K562 (cell line): ENCODE results near the gene SHISA7. TPM values are rescaled to one million over a fixed set of nuclear protein-coding genes. Genes with fewer than 3 reads are reported as not detected.

Experiments
- ATAC-seq: fragments of 200-7000 bp; cut with Tn5 transposase; 3 replicates; pipeline ENCODE4 v1.9.1; 2020; ENCODE audit warnings: moderate library complexity
- BruUV-seq: library from RNA; stranded (reverse); fragments of 400-500 nt; replicated peaks from 2 replicates; lab custom pipeline; 2021; lab: Mats Ljungman, UMichigan
- CTCF ChIA-PET: fragments of 300-600 bp; formaldehyde crosslinking; extraction: SDS; loops from one replicate; lab custom pipeline; 2021; ENCODE audit warnings: low intra/inter-chr PET ratio; lab: Yijun Ruan, JAX
- POLR2A ChIA-PET: fragments of 300-600, 350-650 bp; sonication (Branson Sonifier 250); formaldehyde crosslinking; extraction: SDS; loops from one replicate; lab custom pipeline; 2021; ENCODE audit warnings: antibody characterized with exemption, inconsistent platforms; lab: Yijun Ruan, JAX
- DNase-seq, 4 experiments: peaks; one replicate each; pipeline versions ENCODE4 v3.0.0 to v3.0.0-alpha.2; 2011 to 2018; ENCODE audit warnings: low spot score in 3 of 4, mixed read lengths in 3 of 4; ENCODE audit errors: extremely low read depth in 1 of 4
- FAIRE-seq: peaks from 2 replicates; lab custom pipeline; 2011; peaks lifted over from hg19 to GRCh38; lab: Jason Lieb, UNC
- H2AFZ ChIP-seq: 2 replicates; pipeline ENCODE4 v1.6.0; 2011; ENCODE audit warnings: low read depth, low read length, control low read depth, inconsistent platforms
- H3K27ac ChIP-seq: fragments of 200-600 bp; 3 replicates; pipeline ENCODE4 v1.8.0; 2011; ENCODE audit warnings: low read depth, mild to moderate bottlenecking, control low read depth, inconsistent platforms, low read length, moderate library complexity, mixed read lengths; ENCODE audit errors: extremely low read depth
- H3K27me3 ChIP-seq, 2 experiments: fragments of 300-600 bp in 1 of 2; 2 replicates in 1 of 2; 3 replicates in 1 of 2; pipeline versions ENCODE4 v1.6.0 to v1.8.0; 2011; ENCODE audit warnings: inconsistent platforms in 2 of 2, low read length in 2 of 2, mild to moderate bottlenecking in 1 of 2, mixed read lengths in 1 of 2, moderate library complexity in 1 of 2; ENCODE audit not compliant: control insufficient read depth in 2 of 2, insufficient read depth in 2 of 2
- H3K36me3 ChIP-seq: fragments of 300-600 bp; 3 replicates; pipeline ENCODE4 v1.8.0; 2011; ENCODE audit warnings: mild to moderate bottlenecking, low read length, inconsistent platforms; ENCODE audit not compliant: control insufficient read depth, insufficient read depth
- H3K4me1 ChIP-seq, 2 experiments: fragments of 200-600 bp in 1 of 2; replicated peaks in 1 of 2; 2 replicates in 1 of 2; 3 replicates in 1 of 2; pipeline versions ENCODE4 v1.5.1 to v1.8.0; 2011; ENCODE audit warnings: inconsistent platforms in 2 of 2, low read length in 2 of 2, mild to moderate bottlenecking in 1 of 2, mixed read lengths in 1 of 2, moderate library complexity in 1 of 2; ENCODE audit not compliant: control insufficient read depth in 2 of 2, insufficient read depth in 2 of 2
- H3K4me2 ChIP-seq: 2 replicates; pipeline ENCODE4 v1.6.1; 2011; ENCODE audit warnings: low read length, control low read depth, inconsistent platforms, mixed read lengths; ENCODE audit not compliant: insufficient read depth
- H3K4me3 ChIP-seq: fragments of 200-600 bp; sonication (generic), shearing (Covaris generic); 2 replicates; pipeline ENCODE4 v1.5.1; 2016; ENCODE audit warnings: control low read depth, inconsistent platforms
- H3K79me2 ChIP-seq: fragments of 200-600 bp; 3 replicates; pipeline ENCODE4 v1.8.0; 2011; ENCODE audit warnings: low read length, inconsistent platforms; ENCODE audit not compliant: control insufficient read depth, insufficient read depth
- H3K9ac ChIP-seq, 2 experiments: 2 replicates each; pipeline versions ENCODE4 v1.6.0 to v1.6.1; 2011; ENCODE audit warnings: low read depth in 2 of 2, low read length in 2 of 2, control low read depth in 1 of 2, inconsistent platforms in 1 of 2, mild to moderate bottlenecking in 1 of 2, mixed read lengths in 1 of 2; ENCODE audit not compliant: insufficient read depth in 1 of 2
- H3K9me1 ChIP-seq: one replicate; pipeline ENCODE4 v1.6.0; 2011; ENCODE audit warnings: inconsistent platforms, mild to moderate bottlenecking, low read length, moderate library complexity; ENCODE audit not compliant: control insufficient read depth, insufficient read depth
- H3K9me3 ChIP-seq: replicated peaks from 2 replicates; pipeline ENCODE4 v1.5.1; 2011; ENCODE audit warnings: low read depth, low read length, inconsistent platforms; ENCODE audit not compliant: control insufficient read depth, insufficient read depth
- H4K20me1 ChIP-seq: replicated peaks from 2 replicates; pipeline ENCODE4 v1.6.1; 2011; ENCODE audit warnings: low read length, inconsistent platforms, mixed read lengths; ENCODE audit not compliant: control insufficient read depth, insufficient read depth
- CBFA2T3 ChIP-seq: fragments of 450-650 bp; IDR thresholded peaks from 2 replicates; pipeline ENCODE4 v1.6.1; 2017
- DPF2 ChIP-seq: fragments of 450-650 bp; IDR thresholded peaks from 2 replicates; pipeline ENCODE4 v1.6.1; 2016
- GATA2 ChIP-seq: sonication (generic); formaldehyde crosslinking; IDR thresholded peaks from 2 replicates; pipeline ENCODE4 v1.4.0; 2020; ENCODE audit warnings: mild to moderate bottlenecking, missing genetic modification reagents
- KDM1A ChIP-seq, 2 experiments: fragments of 450-650 bp; IDR thresholded peaks; 2 replicates each; pipeline ENCODE4 v1.6.1; 2016; ENCODE audit warnings: mild to moderate bottlenecking in 2 of 2
- KDM2B ChIP-seq: fragments of 250-450 bp; sonication (Bioruptor Pico); IDR thresholded peaks from 2 replicates; pipeline ENCODE4 v1.8.0; 2021; ENCODE audit warnings: mild to moderate bottlenecking, moderate library complexity
- KLF10 ChIP-seq: fragments of 250-450 bp; sonication (Bioruptor Pico); IDR thresholded peaks from 2 replicates; pipeline ENCODE4 v1.6.1; 2021; ENCODE audit warnings: matching md5 sums
- KLF16 ChIP-seq: IDR thresholded peaks from 2 replicates; pipeline ENCODE4 v1.6.1; 2016; ENCODE audit warnings: antibody characterized with exemption
- MTA2 ChIP-seq: fragments of 450-650 bp; IDR thresholded peaks from 2 replicates; pipeline ENCODE4 v1.6.1; 2016; ENCODE audit warnings: low read depth
- MXI1 ChIP-seq: IDR thresholded peaks from 2 replicates; pipeline ENCODE4 v1.6.1; 2011; ENCODE audit warnings: low read depth, mild to moderate bottlenecking, improper control_type of control experiment, low read length
- PCBP2 ChIP-seq: fragments of 200-400 bp; formaldehyde crosslinking; IDR thresholded peaks from 2 replicates; pipeline ENCODE4 v1.6.1; 2018; ENCODE audit warnings: low read length, low read depth, mild to moderate bottlenecking, moderate library complexity; ENCODE audit not compliant: poor library complexity, severe bottlenecking
- RBM25 ChIP-seq: fragments of 200-400 bp; formaldehyde crosslinking; IDR thresholded peaks from 2 replicates; pipeline ENCODE4 v1.6.1; 2018; ENCODE audit warnings: low read length, low read depth, moderate library complexity; ENCODE audit not compliant: severe bottlenecking
- VEZF1 ChIP-seq: fragments of 200-800 bp; sonication (Bioruptor generic); IDR thresholded peaks from 2 replicates; pipeline ENCODE4 v1.6.1; 2017; ENCODE audit warnings: missing genetic modification characterization, missing compliant biosample characterization
- WGBS: fragments of 100-300 bp; shearing (Covaris generic); methylation state at CpG from one replicate; pipeline ENCODE4 v1.1.6; 2016; ENCODE audit warnings: low coverage, mixed read lengths; ENCODE audit not compliant: insufficient coverage; ENCODE audit errors: missing lambda C conversion rate; 5-methylcytosine and 5-hydroxymethylcytosine counted together
- in situ Hi-C: fragments of 300-500 bp; cut with MboI; formaldehyde crosslinking; loops from 4 replicates; pipeline ENCODE4 v1.15.0; 2018; ENCODE audit warnings: inconsistent platforms, mixed read lengths
- intact Hi-C: fragments of 100-400 bp; cut with micrococcal nuclease; formaldehyde crosslinking; loops from 2 replicates; pipeline ENCODE4 v1.14.2; 2022
- polyA plus RNA-seq, 8 experiments: library from polyadenylated mRNA; depleted of rRNA in 4 of 8; stranded (reverse) in 5 of 8; unstranded in 3 of 8; fragments of >200 nt; fragmentation: Nextera tagmentation in 2 of 8; fragmentation: Illumina TruSeq in 1 of 8; extraction: Ambion mirVana in 2 of 8; extraction: Trizol in 1 of 8; gene quantifications; 2 replicates each; pipeline versions ENCODE4 v1.2.1 to v1.2.3, GENCODE V29; 2011 to 2014; ENCODE audit warnings: inconsistent platforms in 1 of 8, missing spikeins in 1 of 8
- total RNA-seq, 7 experiments: library from RNA; depleted of rRNA in 6 of 7; stranded (reverse); fragments of >200 nt in 6 of 7; fragmentation: Illumina TruSeq in 2 of 7; extraction: Trizol in 2 of 7; gene quantifications; 2 replicates each; pipeline versions ENCODE4 v1.2.1 to v1.2.3, GENCODE V29; 2011 to 2021; ENCODE audit warnings: low replicate concordance in 1 of 7
- TF ChIP-seq, protein P1 (sequence below): sonication (generic); formaldehyde crosslinking; IDR thresholded peaks from 2 replicates; pipeline ENCODE4 v1.8.0; 2022; ENCODE audit warnings: missing genetic modification reagents, mild to moderate bottlenecking, moderate library complexity, borderline replicate concordance

The SHISA7 gene
- total and polyA plus RNA-seq, 9 of the 15 experiments (the other 6 are each of a cell fraction or from before 2014, with no cell fraction given) = 0.01 to 0.40 (median 0.07) TPM

DNA sequence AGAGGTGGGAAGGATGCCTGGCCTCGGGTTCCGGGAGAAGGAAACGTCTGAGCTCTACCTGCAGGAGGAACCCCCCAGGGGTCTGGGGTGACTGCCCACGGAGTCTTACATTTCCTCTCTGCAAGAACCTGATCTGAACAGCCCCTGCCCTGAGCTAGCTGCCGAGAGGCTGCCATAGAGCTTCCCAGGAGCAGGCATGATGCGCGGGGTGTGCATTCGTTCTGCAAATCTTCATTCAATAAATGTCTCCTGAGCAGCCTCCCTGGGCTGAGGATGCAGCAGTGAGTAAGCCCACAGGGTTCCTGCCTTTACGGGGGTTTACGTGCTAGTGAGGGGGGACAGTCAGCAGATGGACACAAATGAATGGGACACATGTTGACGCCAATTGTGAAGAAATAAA lies 1.5 kb upstream of the SHISA7 start:
- ChIA-PET CTCF (no interaction called here), POLR2A (interaction anchor here (0.9 to 1.3 kb wide), 3 partner anchors 8 to 105 kb away, joined by 3 to 5 read pairs (median 4); partner anchors contain the start of gene KMT5C)
- H2AFZ ChIP-seq = no peak overlapping the region
- WGBS = 20% methylated on average over 11 of the region's 11 CpGs
- no peaks in the 10 kb centered on the region for H4K20me1 ChIP-seq
- peaks cover 21 to 72% of the 10 kb centered on the region in 2 experiments for H3K4me1 ChIP-seq
- no peak overlapping the region for H3K9ac ChIP-seq
- H3K9me3 ChIP-seq = no peaks in the 10 kb centered on the region
- no peaks in the 10 kb centered on the region for H3K79me2 ChIP-seq
- no peak for ATAC-seq
- H3K36me3 ChIP-seq = no peaks in the 10 kb centered on the region
- in situ Hi-C loops = loop anchor here (25.0 kb wide), 1 partner anchor 782 kb away; the partner anchor contains the start of gene LILRB4
- DNase-seq = no peak
- intact Hi-C loops = no loop called here
- no peak for FAIRE-seq
- H3K27me3 ChIP-seq = peaks cover 6 to 32% of the 10 kb centered on the region in 2 experiments
- no peak overlapping the region for H3K4me3 ChIP-seq
- no peak overlapping the region for H3K4me2 ChIP-seq
- H3K9me1 ChIP-seq = no peaks in the 10 kb centered on the region
- TF ChIP-seq KLF10 = no peak
- TF ChIP-seq, protein P1, sequence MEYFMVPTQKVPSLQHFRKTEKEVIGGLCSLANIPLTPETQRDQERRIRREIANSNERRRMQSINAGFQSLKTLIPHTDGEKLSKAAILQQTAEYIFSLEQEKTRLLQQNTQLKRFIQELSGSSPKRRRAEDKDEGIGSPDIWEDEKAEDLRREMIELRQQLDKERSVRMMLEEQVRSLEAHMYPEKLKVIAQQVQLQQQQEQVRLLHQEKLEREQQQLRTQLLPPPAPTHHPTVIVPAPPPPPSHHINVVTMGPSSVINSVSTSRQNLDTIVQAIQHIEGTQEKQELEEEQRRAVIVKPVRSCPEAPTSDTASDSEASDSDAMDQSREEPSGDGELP (CRISPR knock-in tag) = peak; percentile 14; the same call in 1 of the 2 replicates
- no TSS peak for BruUV-seq
- no peak overlapping the region for H3K27ac ChIP-seq

DNA sequence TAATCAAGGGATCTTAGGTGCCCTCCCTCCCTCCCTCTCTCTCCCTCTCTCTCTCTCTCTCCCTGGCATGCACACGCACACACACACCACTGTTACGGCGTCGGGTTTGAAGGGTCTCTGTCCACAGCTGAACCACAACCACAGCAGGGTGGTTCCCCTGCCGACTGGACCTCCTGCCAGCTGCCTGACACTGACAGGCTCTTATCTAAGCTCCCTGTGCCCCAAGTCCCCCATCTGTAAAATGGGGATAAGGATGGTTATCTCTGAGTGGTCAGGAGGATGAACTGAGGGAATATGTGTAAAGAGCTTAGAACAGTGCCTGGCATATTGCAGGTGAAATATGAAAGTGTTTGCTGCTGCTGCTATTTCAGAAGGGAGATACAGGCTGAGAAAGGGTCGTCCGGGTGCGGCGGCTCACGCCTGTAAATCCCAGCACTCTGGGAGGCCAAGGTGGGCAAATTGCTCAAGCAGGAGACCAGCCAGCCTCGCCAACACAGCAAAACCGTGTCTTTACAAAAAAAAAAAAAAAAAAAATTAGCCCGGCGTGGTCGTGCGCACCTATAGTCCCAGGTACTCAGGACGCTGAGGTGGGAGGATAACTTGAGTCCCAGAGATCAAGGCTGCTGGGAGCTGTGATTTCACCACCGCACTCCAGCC lies 852 bp upstream of the SHISA7 start:
- H3K9me1 ChIP-seq = no peaks in the 10 kb centered on the region
- ATAC-seq = no peak
- H3K27ac ChIP-seq = no peak overlapping the region
- FAIRE-seq = no peak
- 8% methylated on average over 17 of the region's 18 CpGs for WGBS
- H3K36me3 ChIP-seq = no peaks in the 10 kb centered on the region
- no peaks in the 10 kb centered on the region for H3K9me3 ChIP-seq
- peak overlapping the region; percentile 53; the same call in 1 of the 2 replicates for H3K4me2 ChIP-seq
- no peak overlapping the region for H3K4me3 ChIP-seq
- BruUV-seq = no TSS peak
- intact Hi-C loops (no loop called here), in situ Hi-C loops (loop anchor here (25.0 kb wide), 1 partner anchor 782 kb away; the partner anchor contains the start of gene LILRB4)
- no peaks in the 10 kb centered on the region for H3K79me2 ChIP-seq
- peaks cover 6% of the 10 kb centered on the region; the same call in 1 of the 2 replicates for H4K20me1 ChIP-seq
- peak overlapping the region in 1 of 2 experiments; percentile 42; a peak in 1 of 4 replicates for H3K9ac ChIP-seq
- POLR2A ChIA-PET = interaction anchor here (0.5 to 1.3 kb wide), 4 partner anchors 9 to 166 kb away, joined by 3 to 5 read pairs (median 4); partner anchors contain the start of gene KMT5C
- DNase-seq = peak; percentile 46 to 54 (median 52)
- H3K4me1 ChIP-seq = peaks cover 21 to 65% of the 10 kb centered on the region in 2 experiments
- peaks cover 6 to 32% of the 10 kb centered on the region in 2 experiments for H3K27me3 ChIP-seq
- CTCF ChIA-PET = no interaction called here
- H2AFZ ChIP-seq = no peak overlapping the region
- TF ChIP-seq KDM2B (CRISPR knock-in tag) (no peak), VEZF1 (0 out of 2 replicates have a peak, but pooled peaks have one; percentile 26), PCBP2 (no peak), CBFA2T3 (peak; percentile 88), MTA2 (peak; percentile 37; the same call in 1 of the 2 replicates), KDM1A (IDR thresholded peaks at IDR 0.05) (peak in 1 of 2 experiments; percentile 53; a peak in 2 of 4 replicates), MXI1 (no peak), KLF16 (peak; percentile 25; the same call in 1 of the 2 replicates), GATA2 (CRISPR knock-in tag) (0 out of 2 replicates have a peak, but pooled peaks have one; percentile 15), RBM25 (peak; percentile 29), DPF2 (peak; percentile 33; the same call in 1 of the 2 replicates)
